Heart left ventricle (tissue), 16 donors: ENCODE data around the gene RGP1. TPM values are rescaled to one million over a fixed set of nuclear protein-coding genes. Genes with fewer than 3 reads are reported as not detected.

Source experiments
- ATAC-seq, 4 donors: fragments of 200-7000 bp; cut with Tn5 transposase; one replicate each; pipeline ENCODE4 v1.9.1; 2020 to 2022; ENCODE audit warnings: moderate library complexity in 4 of 4, mild to moderate bottlenecking in 3 of 4, moderate number of reproducible peaks in 1 of 4
- DNase-seq, 5 donors: peaks; one replicate each; pipeline ENCODE4 v3.0.0-alpha.2; 2020
- H3K27ac ChIP-seq, 12 donors: fragments of 200-600 bp; sonication (generic) in 4 of 12; one replicate each; pipeline versions ENCODE4 v1.5.0 to v1.8.0; 2016 to 2022; ENCODE audit warnings: mild to moderate bottlenecking in 2 of 12
- H3K27me3 ChIP-seq, 9 donors: fragments of 200-600 bp; sonication (generic) in 2 of 9; one replicate each; pipeline versions ENCODE4 v1.5.1 to v1.8.0; 2016 to 2022; ENCODE audit warnings: mild to moderate bottlenecking in 3 of 9
- H3K36me3 ChIP-seq, 9 donors: fragments of 200-600 bp; sonication (generic) in 2 of 9; one replicate each; pipeline versions ENCODE4 v1.5.0 to v1.8.0; 2018 to 2022; ENCODE audit warnings: mild to moderate bottlenecking in 2 of 9
- H3K4me1 ChIP-seq, 12 donors: fragments of 200-600 bp; sonication (generic) in 4 of 12; one replicate each; pipeline versions ENCODE4 v1.5.0 to v1.8.0; 2016 to 2022; ENCODE audit warnings: mild to moderate bottlenecking in 3 of 12
- H3K4me3 ChIP-seq, 12 donors: fragments of 200-600 bp; sonication (generic) in 4 of 12; one replicate each; pipeline versions ENCODE4 v1.5.0 to v1.8.0; 2017 to 2022; ENCODE audit warnings: mild to moderate bottlenecking in 9 of 12, moderate library complexity in 4 of 12
- H3K9me3 ChIP-seq, 12 donors: fragments of 200-600 bp; sonication (generic) in 4 of 12; one replicate each; pipeline versions ENCODE4 v1.5.0 to v1.8.0; 2016 to 2022; ENCODE audit warnings: mild to moderate bottlenecking in 1 of 12
- POLR2A ChIP-seq, 2 donors: fragments of 450-650 bp; IDR thresholded peaks; one replicate each; pipeline ENCODE4 v1.6.1; 2017; ENCODE audit warnings: antibody characterized with exemption in 2 of 2, mild to moderate bottlenecking in 2 of 2, moderate library complexity in 2 of 2
- WGBS, 4 donors: extraction: QIAGEN DNeasy Blood & Tissue Kit in 2 of 4; methylation state at CpG; one replicate each; pipeline versions ENCODE4 v1.1.5 to v1.1.7; 2013 to 2018; 5-methylcytosine and 5-hydroxymethylcytosine counted together
- intact Hi-C, 10 donors: fragments of 100-400 bp; cut with DNase I; formaldehyde crosslinking; loops; one replicate each; pipeline versions ENCODE4 v1.11.1 to v1.14.2; 2022
- polyA plus RNA-seq, 2 donors: library from polyadenylated mRNA; stranded (reverse); fragments of 200-250 nt; gene quantifications; one replicate each; pipeline ENCODE4 v1.2.3, GENCODE V29; 2013
- total RNA-seq, 9 donors: library from RNA; depleted of rRNA in 2 of 9; stranded (reverse); fragments of >200 nt in 2 of 9; fragmentation: NEBNext Ultra II Directional in 3 of 9; extraction: Animal tissue kit (Norgen Biotek cat#: 25700) in 3 of 9; gene quantifications; one replicate each; pipeline versions ENCODE4 v1.1.0 to v1.2.4, GENCODE V29; 2016 to 2023
- TF ChIP-seq, protein P1 (sequence below), 12 donors: fragments of 200-600 bp; sonication (generic) in 4 of 12; IDR thresholded peaks; one replicate each; pipeline versions ENCODE4 v1.5.0 to v1.8.0; 2018 to 2022; ENCODE audit warnings: antibody characterized with exemption in 12 of 12, mild to moderate bottlenecking in 5 of 12
- donor health status: ischemic (EF 13 %, LVEDD 7.1; RV severe dilation, severe dysfunction).
- donor health status: healthy with polysubstance abuse.
- donor health status: DM: no; HTN: yes; CAD: no.
- donor health status: DM: no; HTN: no; CAD: no.
- donor health status: ischemic (EF 25% LVEDD 6.9; RV normal size, moderate dysfunction).
- donor health status: ischemic (EF 25% LVEDD 5.7; RV mildly dilated, moderate dysfunction).
- donor health status: healthy.
- donor health status: DM: yes; HTN: yes; CAD: no.
- donor health status: ischemic (EF 35%, LVEDD 5.7; RV mildly dilated, moderate dysfunction).
- donor health status: nonischemic (EF 11% LVEDD 7.7; RV severe dilation, severe dysfunction).
- donor health status: DM: yes; HTN: yes; CAD: no.
- donor health status: PGD.
- donor health status: ischemic (EF 29% LVEDD 5.4; RV normal size, mild dysfunction).
- donor health status: nonischemic (EF 23%, LVEDD 6.1; RV moderate dilation, normal function).

Gene RGP1
- total and polyA plus RNA-seq, 11 donors: 14.7 to 38.8 (median 30.7) TPM

- intact Hi-C loops: loop anchor here in 4 of 10 donors (2.0 to 5.0 kb wide), 3 partner anchors 16 to 91 kb away; partner anchors contain the start of genes CREB3 (in 3 of the 4), TLN1 (in 3 of the 4), CCDC107 (in 2 of the 4) and RMRP (in 2 of the 4)
- peak overlapping the region; percentile 92 to 99 (median 97) for H3K27ac ChIP-seq
- H3K27me3 ChIP-seq: no peaks in the 10 kb centered on the region
- H3K4me1 ChIP-seq: peaks cover 2 to 63% (median 52%) of the 10 kb centered on the region in 12 donors
- no peaks in the 10 kb centered on the region for H3K9me3 ChIP-seq
- DNase-seq (peak in 2 of 5 donors; percentile 39 to 70), ATAC-seq (peak in 3 of 4 donors; percentile 0 to 3 (median 1))
- 0% methylated on average over 14 to 24 of the region's 24 CpGs for WGBS, 4 donors
- H3K36me3 ChIP-seq: peaks cover 0 to 59% (median 49%) of the 10 kb centered on the region in 9 donors
- TF ChIP-seq, protein P1, sequence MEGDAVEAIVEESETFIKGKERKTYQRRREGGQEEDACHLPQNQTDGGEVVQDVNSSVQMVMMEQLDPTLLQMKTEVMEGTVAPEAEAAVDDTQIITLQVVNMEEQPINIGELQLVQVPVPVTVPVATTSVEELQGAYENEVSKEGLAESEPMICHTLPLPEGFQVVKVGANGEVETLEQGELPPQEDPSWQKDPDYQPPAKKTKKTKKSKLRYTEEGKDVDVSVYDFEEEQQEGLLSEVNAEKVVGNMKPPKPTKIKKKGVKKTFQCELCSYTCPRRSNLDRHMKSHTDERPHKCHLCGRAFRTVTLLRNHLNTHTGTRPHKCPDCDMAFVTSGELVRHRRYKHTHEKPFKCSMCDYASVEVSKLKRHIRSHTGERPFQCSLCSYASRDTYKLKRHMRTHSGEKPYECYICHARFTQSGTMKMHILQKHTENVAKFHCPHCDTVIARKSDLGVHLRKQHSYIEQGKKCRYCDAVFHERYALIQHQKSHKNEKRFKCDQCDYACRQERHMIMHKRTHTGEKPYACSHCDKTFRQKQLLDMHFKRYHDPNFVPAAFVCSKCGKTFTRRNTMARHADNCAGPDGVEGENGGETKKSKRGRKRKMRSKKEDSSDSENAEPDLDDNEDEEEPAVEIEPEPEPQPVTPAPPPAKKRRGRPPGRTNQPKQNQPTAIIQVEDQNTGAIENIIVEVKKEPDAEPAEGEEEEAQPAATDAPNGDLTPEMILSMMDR (IDR thresholded peaks at IDR 0.05): no peak
- TF ChIP-seq POLR2A (IDR thresholded peaks at IDR 0.05): no peak
- peak overlapping the region; percentile 71 to 99 (median 88) for H3K4me3 ChIP-seq
Observed at GRCh38 chr9:35748242-35748857, 737 bp upstream of the RGP1 start.

- ATAC-seq: peak; percentile 9 to 44 (median 30)
- TF ChIP-seq, protein P1 (IDR thresholded peaks at IDR 0.05): no peak
- no peak for TF ChIP-seq POLR2A (IDR thresholded peaks at IDR 0.05)
- peak overlapping the region; percentile 92 to 99 (median 97) for H3K27ac ChIP-seq
- H3K4me1 ChIP-seq: peaks cover 2 to 55% (median 43%) of the 10 kb centered on the region in 12 donors
- WGBS, 4 donors: 4 to 9% (median 6%) methylated on average over 17 to 19 of the region's 19 CpGs
- intact Hi-C loops: loop anchor here in 4 of 10 donors (2.0 to 10.0 kb wide), 4 partner anchors 17 to 92 kb away; partner anchors contain the start of genes CREB3 (in 3 of the 4), TLN1 (in 3 of the 4), CCDC107 (in 2 of the 4) and RMRP (in 2 of the 4)
- H3K36me3 ChIP-seq: peaks cover 0 to 58% (median 49%) of the 10 kb centered on the region in 9 donors
- no peaks in the 10 kb centered on the region for H3K9me3 ChIP-seq
- peak in 3 of 5 donors; percentile 33 to 59 (median 51) for DNase-seq
- H3K27me3 ChIP-seq: no peaks in the 10 kb centered on the region
- peak overlapping the region; percentile 71 to 99 (median 88) for H3K4me3 ChIP-seq
Observed at GRCh38 chr9:35749515-35750255, 598 bp downstream of the RGP1 start.

DNA sequence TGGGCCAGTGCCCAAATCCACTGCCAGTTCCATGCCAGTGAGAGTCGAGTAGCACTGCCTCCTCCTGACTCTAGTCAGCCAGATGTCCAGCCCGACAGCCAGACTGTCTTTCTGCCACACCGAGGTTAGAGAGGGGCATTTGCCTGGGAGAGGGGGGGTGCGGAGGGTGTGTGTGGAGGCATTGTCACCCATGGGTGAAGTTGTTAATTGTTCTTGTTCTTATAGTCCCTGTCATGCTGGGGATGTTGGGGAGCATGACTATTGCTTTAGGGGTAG lies 1.1 kb downstream of the RGP1 start:
- Histone ChIP-seq H3K9me3 (no peaks in the 10 kb centered on the region), H3K36me3 (peaks cover 0 to 58% (median 49%) of the 10 kb centered on the region in 9 donors), H3K27me3 (no peaks in the 10 kb centered on the region), H3K4me1 (peaks cover 2 to 50% (median 38%) of the 10 kb centered on the region in 12 donors), H3K4me3 (peak overlapping the region in 8 of 12 donors; percentile 71 to 99 (median 92)), H3K27ac (peak overlapping the region; percentile 92 to 99 (median 97))
- DNase-seq (no peak), ATAC-seq (peak in 1 of 4 donors; percentile 5)
- intact Hi-C loops: loop anchor here in 1 of 10 donors (10.0 kb wide), 1 partner anchor 65 kb away; the partner anchor contains the start of genes HINT2 and SPAG8
- no peak for TF ChIP-seq POLR2A (IDR thresholded peaks at IDR 0.05)
- TF ChIP-seq, protein P1 (IDR thresholded peaks at IDR 0.05): no peak
- 39 to 57% (median 54%) methylated on average over 4 of the region's 4 CpGs for WGBS, 4 donors

- Histone ChIP-seq H3K36me3 (peaks cover 0 to 52% (median 48%) of the 10 kb centered on the region in 9 donors), H3K4me3 (no peak overlapping the region), H3K27me3 (no peaks in the 10 kb centered on the region), H3K4me1 (peaks cover 2 to 43% (median 30%) of the 10 kb centered on the region in 12 donors), H3K9me3 (no peaks in the 10 kb centered on the region), H3K27ac (no peak overlapping the region)
- intact Hi-C loops: loop anchor here in 1 of 10 donors (10.0 kb wide), 1 partner anchor 61 kb away; the partner anchor contains the start of genes HINT2 and SPAG8
- TF ChIP-seq, protein P1 (IDR thresholded peaks at IDR 0.05): no peak
- no peak for TF ChIP-seq POLR2A (IDR thresholded peaks at IDR 0.05)
- DNase-seq (no peak), ATAC-seq (no peak)
- WGBS, 4 donors: 76 to 90% (median 81%) methylated on average over 5 of the region's 5 CpGs
Observed at GRCh38 chr9:35753466-35753865, 4.4 kb downstream of the RGP1 start.
